ENCODE data around the gene PPP1R18. TPM values are rescaled to one million over a fixed set of nuclear protein-coding genes. Genes with fewer than 3 reads are reported as not detected.

Gene PPP1R18
- total and polyA plus RNA-seq, 9 of the 15 experiments (the other 6 are each of a cell fraction or from before 2014, with no cell fraction given), result 12.0 to 99.2 (median 42.6) TPM

- no peak for TF ChIP-seq GTF2E2 (tag; IDR thresholded peaks at IDR 0.05)
- no peak for TF ChIP-seq ZNF780A (CRISPR knock-in tag; IDR thresholded peaks at IDR 0.05)
- no peak for TF ChIP-seq HINFP (tag; conservative IDR thresholded peaks at IDR 0.05; ENCODE audit: low read depth)
- TF ChIP-seq CTCF (IDR thresholded peaks at IDR 0.05 in 2 of 3, conservative IDR thresholded peaks at IDR 0.05 in 1 of 3; ENCODE audit: insufficient read depth in 2 of 3, low read depth in 1 of 3, low read length in 3 of 3), result peak; percentile 97 to 99 (median 98)
- TF ChIP-seq, protein P1, sequence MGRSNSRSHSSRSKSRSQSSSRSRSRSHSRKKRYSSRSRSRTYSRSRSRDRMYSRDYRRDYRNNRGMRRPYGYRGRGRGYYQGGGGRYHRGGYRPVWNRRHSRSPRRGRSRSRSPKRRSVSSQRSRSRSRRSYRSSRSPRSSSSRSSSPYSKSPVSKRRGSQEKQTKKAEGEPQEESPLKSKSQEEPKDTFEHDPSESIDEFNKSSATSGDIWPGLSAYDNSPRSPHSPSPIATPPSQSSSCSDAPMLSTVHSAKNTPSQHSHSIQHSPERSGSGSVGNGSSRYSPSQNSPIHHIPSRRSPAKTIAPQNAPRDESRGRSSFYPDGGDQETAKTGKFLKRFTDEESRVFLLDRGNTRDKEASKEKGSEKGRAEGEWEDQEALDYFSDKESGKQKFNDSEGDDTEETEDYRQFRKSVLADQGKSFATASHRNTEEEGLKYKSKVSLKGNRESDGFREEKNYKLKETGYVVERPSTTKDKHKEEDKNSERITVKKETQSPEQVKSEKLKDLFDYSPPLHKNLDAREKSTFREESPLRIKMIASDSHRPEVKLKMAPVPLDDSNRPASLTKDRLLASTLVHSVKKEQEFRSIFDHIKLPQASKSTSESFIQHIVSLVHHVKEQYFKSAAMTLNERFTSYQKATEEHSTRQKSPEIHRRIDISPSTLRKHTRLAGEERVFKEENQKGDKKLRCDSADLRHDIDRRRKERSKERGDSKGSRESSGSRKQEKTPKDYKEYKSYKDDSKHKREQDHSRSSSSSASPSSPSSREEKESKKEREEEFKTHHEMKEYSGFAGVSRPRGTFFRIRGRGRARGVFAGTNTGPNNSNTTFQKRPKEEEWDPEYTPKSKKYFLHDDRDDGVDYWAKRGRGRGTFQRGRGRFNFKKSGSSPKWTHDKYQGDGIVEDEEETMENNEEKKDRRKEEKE (IDR thresholded peaks at IDR 0.05; ENCODE audit: borderline replicate concordance in 1 of 2, control insufficient read depth in 1 of 2, low read depth in 2 of 2, low read length in 1 of 2), result no peak
- TF ChIP-seq, protein P2, sequence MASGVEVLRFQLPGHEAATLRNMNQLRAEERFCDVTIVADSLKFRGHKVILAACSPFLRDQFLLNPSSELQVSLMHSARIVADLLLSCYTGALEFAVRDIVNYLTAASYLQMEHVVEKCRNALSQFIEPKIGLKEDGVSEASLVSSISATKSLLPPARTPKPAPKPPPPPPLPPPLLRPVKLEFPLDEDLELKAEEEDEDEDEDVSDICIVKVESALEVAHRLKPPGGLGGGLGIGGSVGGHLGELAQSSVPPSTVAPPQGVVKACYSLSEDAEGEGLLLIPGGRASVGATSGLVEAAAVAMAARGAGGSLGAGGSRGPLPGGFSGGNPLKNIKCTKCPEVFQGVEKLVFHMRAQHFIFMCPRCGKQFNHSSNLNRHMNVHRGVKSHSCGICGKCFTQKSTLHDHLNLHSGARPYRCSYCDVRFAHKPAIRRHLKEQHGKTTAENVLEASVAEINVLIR (CRISPR knock-in tag; IDR thresholded peaks at IDR 0.05), result no peak
- no peak for TF ChIP-seq NFE2L1 (tag; IDR thresholded peaks at IDR 0.05; ENCODE audit: borderline replicate concordance, low read depth)
- no peak for TF ChIP-seq POLR3G (IDR thresholded peaks at IDR 0.05; ENCODE audit: extremely low read depth, insufficient read length, insufficient replicate concordance)
- no peak for TF ChIP-seq ZNF408 (CRISPR knock-in tag; IDR thresholded peaks at IDR 0.05; ENCODE audit: low read depth)
- TF ChIP-seq EZH2 (IDR thresholded peaks at IDR 0.05; ENCODE audit: borderline replicate concordance, low read depth, low read length), result no peak
- TF ChIP-seq ZNF174 (CRISPR knock-in tag; IDR thresholded peaks at IDR 0.05), result no peak
- TF ChIP-seq ESRRA (IDR thresholded peaks at IDR 0.05; ENCODE audit: borderline replicate concordance, low read depth), result peak; percentile 84
- TF ChIP-seq CREB1 (IDR thresholded peaks at IDR 0.05), result no peak
- TF ChIP-seq CREB1 (CRISPR knock-in tag; IDR thresholded peaks at IDR 0.05), result no peak
- TF ChIP-seq RUNX1 (IDR thresholded peaks at IDR 0.05; ENCODE audit: low read depth), result no peak
- no peak for TF ChIP-seq PCBP2 (IDR thresholded peaks at IDR 0.05; ENCODE audit: low read depth, low read length, poor library complexity, severe bottlenecking)
- no peak for TF ChIP-seq ZNF232 (CRISPR knock-in tag; IDR thresholded peaks at IDR 0.05)
- TF ChIP-seq DLX4 (CRISPR knock-in tag; IDR thresholded peaks at IDR 0.05), result no peak
Measured at GRCh38 chr6:30678964-30679726, 7.3 kb downstream of the PPP1R18 start (continued).
